Stimulated activated CD4-positive, alpha-beta T cell treated with anti-CD3 and anti-CD28 coated beads, Interleukin-15, amount 100 ng/mL, for 1 hour (primary cell): ENCODE results near the gene NR3C1.

ENCODE experiments used
- DNase-seq, 2 donors: peaks; one replicate each; pipeline ENCODE4 v3.0.0-alpha.2; 2020; ENCODE audit warnings: low read depth in 1 of 2, low spot score in 1 of 2

The NR3C1 gene

GRCh38 chr5:143239882-143240518 lies 163.5 kb downstream of the NR3C1 start:
- no peak for DNase-seq

DNA sequence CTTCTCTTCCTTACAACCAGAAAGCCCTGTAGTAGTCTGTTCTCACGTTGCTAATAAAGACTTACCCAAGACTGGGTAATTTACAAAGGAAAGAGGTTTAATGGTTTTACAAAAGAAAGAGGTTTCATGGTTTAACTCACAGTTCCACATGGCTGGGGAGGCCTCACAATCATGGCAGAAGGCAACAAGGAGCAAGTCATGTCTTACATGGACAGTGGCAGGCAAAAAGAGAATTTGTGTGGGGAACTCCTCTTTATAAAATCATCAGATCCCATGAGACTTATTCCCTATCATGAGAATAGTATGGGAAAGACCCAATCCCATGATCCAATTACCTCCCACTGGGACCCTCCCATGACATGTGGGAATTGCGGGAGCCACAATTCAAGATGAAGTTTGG lies 164.9 kb downstream of the NR3C1 start:
- no peak for DNase-seq

- no peak for DNase-seq
These were observed 165.8 kb downstream of the NR3C1 start for GRCh38 chr5:143237664-143238063.

- DNase-seq: no peak
These were observed 166.8 kb downstream of the NR3C1 start for GRCh38 chr5:143236682-143237081.

- DNase-seq: no peak
These were observed 168.1 kb downstream of the NR3C1 start for GRCh38 chr5:143235423-143235822.

- no peak for DNase-seq
These were observed 169.2 kb downstream of the NR3C1 start for GRCh38 chr5:143234162-143234842.

DNA sequence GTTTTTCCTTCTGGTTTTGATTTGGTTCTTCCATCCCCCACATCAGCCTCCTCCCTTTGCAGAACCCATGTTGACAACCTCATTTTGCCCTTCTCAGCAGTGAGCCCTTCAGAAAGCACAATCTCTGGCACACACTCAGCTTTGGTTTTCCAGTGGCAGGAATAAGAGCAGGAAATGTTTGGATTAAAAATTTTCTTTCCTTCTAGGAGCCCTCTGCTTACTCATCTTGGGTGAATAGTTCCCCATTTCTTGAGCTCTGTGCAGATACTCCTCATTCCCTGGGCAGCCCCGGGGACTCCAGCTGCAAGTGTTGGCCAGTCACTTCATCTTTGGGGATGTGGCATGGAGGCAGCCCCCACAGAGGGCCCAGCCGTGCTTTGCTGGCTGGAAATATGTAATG lies 170.5 kb downstream of the NR3C1 start:
- no peak for DNase-seq

DNA sequence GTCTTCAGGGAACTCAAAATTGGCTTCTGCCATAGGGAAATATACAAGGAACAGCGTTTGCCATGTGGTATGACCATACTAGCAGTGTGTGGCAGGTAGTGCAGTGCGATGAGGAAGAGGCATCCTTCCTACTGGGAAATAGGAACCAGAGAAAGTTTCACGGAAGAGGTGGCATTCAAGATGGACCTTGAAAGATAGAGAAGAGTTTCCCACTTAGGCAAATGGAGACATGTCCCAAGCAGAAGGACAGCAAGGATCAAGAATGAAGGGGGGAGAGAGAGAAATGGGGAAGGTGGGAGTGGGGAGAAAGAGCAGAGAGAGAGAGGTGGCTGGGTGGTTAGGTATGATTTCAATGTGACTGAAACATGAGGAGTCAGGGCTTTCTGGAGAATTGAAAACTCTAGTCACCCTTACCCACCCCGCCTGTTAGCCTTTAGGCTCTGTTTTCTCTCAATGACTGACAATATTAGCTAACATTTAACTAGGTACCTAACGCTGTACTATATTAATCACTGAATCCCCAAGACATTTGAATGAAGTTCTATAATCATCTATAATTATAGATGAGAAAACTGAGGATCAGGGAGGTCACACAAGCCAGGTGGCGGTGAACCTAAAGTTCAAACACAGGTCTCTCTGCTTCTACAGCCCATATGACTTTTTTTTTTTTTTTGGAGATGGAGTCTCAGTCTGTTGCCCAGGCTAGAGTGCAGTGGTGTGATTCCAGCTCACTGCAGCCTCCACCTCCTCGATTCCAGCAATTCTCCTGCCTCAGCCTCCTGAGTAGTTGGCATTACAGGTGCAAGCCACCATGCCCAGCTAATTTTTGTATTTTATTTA lies 171.3 kb downstream of the NR3C1 start:
- DNase-seq: no peak

DNA sequence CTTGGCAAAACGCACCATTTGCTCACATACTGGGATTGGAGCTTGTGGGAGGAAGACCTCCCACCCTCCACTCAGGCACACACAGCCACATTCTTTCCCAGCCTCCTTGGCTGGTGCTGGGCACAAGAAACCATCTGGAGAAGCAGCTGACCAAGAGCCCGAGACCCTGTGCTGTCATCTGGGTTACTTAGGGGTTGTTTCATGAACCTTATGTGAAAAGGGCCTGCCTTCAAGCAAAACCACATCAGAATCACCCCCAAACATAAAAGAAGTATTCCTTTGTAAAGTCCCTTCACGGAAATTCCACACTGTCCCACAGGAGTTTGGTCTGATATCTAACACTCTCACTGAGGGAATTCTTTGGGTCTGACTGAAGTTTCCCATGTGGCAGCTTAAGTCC lies 172.1 kb downstream of the NR3C1 start:
- no peak for DNase-seq

- no peak for DNase-seq
These were observed 172.8 kb downstream of the NR3C1 start for GRCh38 chr5:143230676-143230996.

DNA sequence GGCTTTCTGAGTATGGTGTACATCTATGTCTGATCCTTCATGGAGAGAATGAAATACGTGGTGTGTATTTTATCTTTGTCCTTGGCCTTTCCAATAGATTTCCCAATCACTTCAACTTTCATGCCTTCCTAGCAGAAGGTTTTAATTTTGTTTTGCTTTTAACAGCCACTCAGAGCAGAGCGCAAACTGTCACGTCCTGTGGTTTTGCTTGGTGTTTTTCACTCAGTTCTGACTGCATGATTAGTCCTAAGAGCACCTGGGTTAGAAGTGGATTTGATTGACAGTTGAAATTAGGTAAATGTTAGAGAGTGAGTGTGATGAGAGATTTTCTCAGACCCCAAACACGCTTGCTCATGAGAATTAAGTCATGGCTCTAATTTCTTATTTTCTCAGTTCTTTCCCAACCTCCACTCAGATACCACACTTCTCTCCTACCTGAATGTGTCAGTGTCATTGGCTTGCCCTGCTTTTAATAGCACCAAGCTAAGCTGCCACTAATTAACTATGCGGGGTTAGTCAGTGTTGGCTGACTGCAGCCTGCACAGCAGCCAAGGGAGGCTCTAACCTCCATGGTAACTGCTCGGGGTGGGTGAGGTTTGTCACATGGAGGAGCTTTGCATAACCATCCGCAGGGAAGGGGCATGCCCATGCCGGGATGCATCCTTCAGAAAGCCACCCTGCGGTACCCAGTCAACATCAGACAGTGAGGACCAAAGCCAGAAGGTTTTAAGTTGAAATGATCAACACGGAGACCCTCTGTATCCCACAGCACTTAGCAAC lies 173.4 kb downstream of the NR3C1 start:
- DNase-seq: no peak

DNA sequence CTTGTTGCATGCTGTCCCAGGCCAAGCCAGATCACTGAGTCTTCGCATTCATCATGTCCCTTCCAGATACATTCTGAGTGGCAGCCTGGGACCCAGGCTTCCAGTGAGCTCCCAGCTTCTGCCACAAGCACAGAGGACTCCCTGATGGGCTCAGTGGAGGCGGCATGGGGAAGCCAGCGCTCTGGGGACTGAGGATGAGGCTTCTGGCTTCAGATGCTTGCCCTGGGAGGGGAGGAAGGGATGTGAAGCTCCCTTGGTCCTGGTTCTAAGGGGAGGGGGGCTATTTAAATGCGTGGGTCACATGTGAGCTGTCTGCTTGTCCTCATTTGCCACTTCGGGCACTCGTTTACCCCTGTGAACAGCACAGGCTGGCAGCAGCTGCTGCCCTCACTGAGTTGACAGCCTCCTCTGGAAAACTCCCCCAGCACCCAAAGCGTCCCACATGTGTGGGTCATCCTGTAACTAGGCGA lies 174.0 kb downstream of the NR3C1 start:
- DNase-seq: no peak

DNA sequence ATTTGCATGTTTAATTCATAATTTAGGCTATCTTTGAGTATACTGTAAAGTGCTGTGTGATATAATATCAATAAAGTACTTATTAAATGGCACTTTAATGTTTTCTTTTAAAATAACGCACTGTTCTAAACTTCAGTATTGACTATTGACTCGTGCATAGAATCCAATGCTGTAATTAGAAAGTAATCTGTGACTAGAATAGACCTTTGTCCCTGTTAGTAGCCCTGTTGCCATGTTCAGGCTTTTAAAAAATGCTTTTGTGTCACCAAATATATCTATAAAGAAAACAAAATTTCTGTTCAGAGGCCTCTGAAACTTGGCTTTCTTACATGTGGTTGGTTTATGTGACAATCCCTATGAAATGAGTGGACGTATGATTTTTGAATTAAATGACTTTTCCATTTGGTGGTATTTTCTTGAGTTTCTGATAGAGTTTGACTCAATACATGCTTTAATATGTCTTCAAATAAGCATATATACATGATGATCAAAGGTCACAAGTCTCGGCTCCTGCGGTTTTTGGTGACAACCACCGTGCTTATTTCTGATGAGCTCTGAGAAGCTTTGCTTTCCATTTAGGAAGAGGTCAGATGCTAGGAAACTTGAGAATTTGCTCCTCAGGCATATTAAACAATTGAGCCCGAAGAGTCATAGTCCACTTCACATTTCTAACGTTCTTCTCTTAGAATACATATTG lies 174.7 kb downstream of the NR3C1 start:
- no peak for DNase-seq
